IMR-90 (cell line): ENCODE measurements around the gene EED.

Experiments used
- CEBPB ChIP-seq: IDR thresholded peaks from 2 replicates; pipeline ENCODE4 v1.6.1; 2012; ENCODE audit warnings: low read depth, low read length, improper control_type of control experiment
- POLR2A ChIP-seq: IDR thresholded peaks from 2 replicates; pipeline ENCODE4 v1.6.1; 2012; ENCODE audit warnings: mild to moderate bottlenecking, low read depth, low read length
- RAD21 ChIP-seq: IDR thresholded peaks from 2 replicates; pipeline ENCODE4 v1.6.1; 2012; ENCODE audit warnings: low read length, improper control_type of control experiment
- TF ChIP-seq, protein P1 (sequence below): conservative IDR thresholded peaks from 2 replicates; pipeline ENCODE4 v1.5.1; 2012; ENCODE audit warnings: mild to moderate bottlenecking, low read depth, low read length, improper control_type of control experiment

DNA sequence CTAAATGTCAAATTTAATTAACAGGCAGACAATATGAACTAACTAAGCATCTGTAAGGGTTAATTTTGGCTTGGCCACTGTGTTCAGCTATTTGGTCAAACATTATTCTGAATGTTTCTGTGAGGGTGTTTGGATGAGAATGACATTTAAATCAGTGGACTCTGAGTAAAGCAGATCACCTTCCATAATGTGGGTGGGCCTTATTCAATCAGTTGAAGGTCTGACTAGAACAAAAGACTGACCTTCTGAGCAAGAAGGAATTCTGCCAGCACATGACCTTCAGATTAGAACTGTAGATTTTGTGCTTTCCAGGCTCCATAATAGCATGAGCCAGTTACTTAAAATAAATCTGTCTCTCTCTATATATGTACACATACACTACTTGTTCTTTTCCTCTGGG, 12.0 kb upstream of the EED start:
- TF ChIP-seq RAD21 (no peak), POLR2A (no peak), CEBPB (no peak)
- TF ChIP-seq, protein P1, sequence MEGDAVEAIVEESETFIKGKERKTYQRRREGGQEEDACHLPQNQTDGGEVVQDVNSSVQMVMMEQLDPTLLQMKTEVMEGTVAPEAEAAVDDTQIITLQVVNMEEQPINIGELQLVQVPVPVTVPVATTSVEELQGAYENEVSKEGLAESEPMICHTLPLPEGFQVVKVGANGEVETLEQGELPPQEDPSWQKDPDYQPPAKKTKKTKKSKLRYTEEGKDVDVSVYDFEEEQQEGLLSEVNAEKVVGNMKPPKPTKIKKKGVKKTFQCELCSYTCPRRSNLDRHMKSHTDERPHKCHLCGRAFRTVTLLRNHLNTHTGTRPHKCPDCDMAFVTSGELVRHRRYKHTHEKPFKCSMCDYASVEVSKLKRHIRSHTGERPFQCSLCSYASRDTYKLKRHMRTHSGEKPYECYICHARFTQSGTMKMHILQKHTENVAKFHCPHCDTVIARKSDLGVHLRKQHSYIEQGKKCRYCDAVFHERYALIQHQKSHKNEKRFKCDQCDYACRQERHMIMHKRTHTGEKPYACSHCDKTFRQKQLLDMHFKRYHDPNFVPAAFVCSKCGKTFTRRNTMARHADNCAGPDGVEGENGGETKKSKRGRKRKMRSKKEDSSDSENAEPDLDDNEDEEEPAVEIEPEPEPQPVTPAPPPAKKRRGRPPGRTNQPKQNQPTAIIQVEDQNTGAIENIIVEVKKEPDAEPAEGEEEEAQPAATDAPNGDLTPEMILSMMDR, result no peak
